Loucy (cell line): ENCODE data around the gene RNF113B.

Experiments used
- H2AFZ ChIP-seq: fragments of 200-600 bp; sonication (generic); 2 replicates; pipeline ENCODE4 v1.6.0; 2016; ENCODE audit warnings: antibody characterized with exemption, mild to moderate bottlenecking, low read length, moderate library complexity
- H3F3A ChIP-seq: fragments of 200-600 bp; 2 replicates; pipeline ENCODE4 v1.6.0; 2016; ENCODE audit warnings: antibody characterized with exemption, low read depth, mild to moderate bottlenecking
- H3K27me3 ChIP-seq: fragments of 200-600 bp; sonication (generic); 2 replicates; pipeline ENCODE4 v1.6.1; 2014; ENCODE audit warnings: low read length, mild to moderate bottlenecking; ENCODE audit not compliant: insufficient read depth, poor library complexity, severe bottlenecking
- H3K36me3 ChIP-seq: fragments of 200-600 bp; sonication (generic); 2 replicates; pipeline ENCODE4 v1.6.1; 2016; ENCODE audit warnings: low read length; ENCODE audit not compliant: insufficient read depth
- H3K4me1 ChIP-seq: fragments of 200-600 bp; sonication (generic); 2 replicates; pipeline ENCODE4 v1.5.1; 2014; ENCODE audit warnings: low read length, mild to moderate bottlenecking; ENCODE audit not compliant: insufficient read depth, poor library complexity, severe bottlenecking
- H3K4me2 ChIP-seq: fragments of 200-600 bp; sonication (generic); 2 replicates; pipeline ENCODE4 v1.6.0; 2014; ENCODE audit warnings: antibody characterized with exemption, low read length, low read depth, mild to moderate bottlenecking; ENCODE audit not compliant: poor library complexity, severe bottlenecking
- H3K4me3 ChIP-seq: fragments of 200-600 bp; sonication (generic); 2 replicates; pipeline ENCODE4 v1.5.1; 2014; ENCODE audit warnings: low read length, mild to moderate bottlenecking, mixed read lengths; ENCODE audit not compliant: poor library complexity, severe bottlenecking
- H3K79me2 ChIP-seq: fragments of 200-600 bp; sonication (generic); 2 replicates; pipeline ENCODE4 v1.6.1; 2014; ENCODE audit warnings: low read length; ENCODE audit not compliant: insufficient read depth
- H3K9ac ChIP-seq: fragments of 200-600 bp; sonication (generic); 2 replicates; pipeline ENCODE4 v1.6.0; 2014; ENCODE audit warnings: mild to moderate bottlenecking, low read depth, low read length, moderate library complexity; ENCODE audit not compliant: poor library complexity, severe bottlenecking
- H3K9me2 ChIP-seq: fragments of 200-600 bp; sonication (generic); replicated peaks from 2 replicates; pipeline ENCODE4 v1.6.1; 2016; ENCODE audit warnings: low read depth, low read length, mixed read lengths
- H3K9me3 ChIP-seq: fragments of 200-600 bp; sonication (generic); 2 replicates; pipeline ENCODE4 v1.6.1; 2014; ENCODE audit warnings: mild to moderate bottlenecking, antibody characterized with exemption, low read length, low read depth; ENCODE audit not compliant: insufficient read depth
- H4K20me1 ChIP-seq: fragments of 200-600 bp; sonication (generic); 2 replicates; pipeline ENCODE4 v1.6.0; 2014; ENCODE audit warnings: antibody characterized with exemption, low read length, mild to moderate bottlenecking; ENCODE audit not compliant: insufficient read depth, poor library complexity, severe bottlenecking
- EZH2phosphoT487 ChIP-seq: fragments of 200-600 bp; IDR thresholded peaks from 2 replicates; pipeline ENCODE4 v1.6.1; 2018; ENCODE audit warnings: antibody characterized with exemption, mild to moderate bottlenecking, moderate library complexity, borderline replicate concordance
- TF ChIP-seq, protein P1 (sequence below): fragments of 200-600 bp; sonication (generic); conservative IDR thresholded peaks from 2 replicates; pipeline ENCODE4 v1.5.1; 2014; ENCODE audit warnings: mild to moderate bottlenecking, antibody characterized with exemption, low read length

The RNF113B gene

DNA sequence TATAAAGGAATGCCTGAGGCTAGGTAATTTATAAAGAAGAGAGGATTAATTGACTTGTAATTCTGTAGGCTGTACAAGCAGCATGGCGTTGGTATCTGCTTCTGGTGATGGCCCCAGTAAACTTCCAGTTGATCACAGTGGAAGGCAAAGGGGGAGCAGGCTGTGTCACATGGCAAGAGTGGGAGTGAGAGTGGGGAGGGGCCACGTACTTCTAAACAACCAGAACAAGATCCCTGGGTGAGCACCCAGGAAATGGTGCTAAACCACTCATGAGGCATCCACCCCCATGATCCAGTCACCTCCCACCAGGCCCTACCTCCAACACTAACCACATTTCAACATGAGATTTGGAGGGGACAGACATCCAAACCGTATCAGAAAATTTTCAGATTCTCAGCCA lies 3.0 kb upstream of the RNF113B start:
- Histone ChIP-seq H3K4me3 (no peak overlapping the region), H3K4me2 (no peak overlapping the region), H3K9ac (no peak overlapping the region), H3K4me1 (no peaks in the 10 kb centered on the region), H4K20me1 (no peaks in the 10 kb centered on the region), H3K9me2 (no peaks in the 10 kb centered on the region), H3K9me3 (no peaks in the 10 kb centered on the region), H2AFZ (no peak overlapping the region), H3K79me2 (no peaks in the 10 kb centered on the region), H3K27me3 (no peaks in the 10 kb centered on the region), H3K36me3 (no peaks in the 10 kb centered on the region), H3F3A (no peaks in the 10 kb centered on the region)
- TF ChIP-seq, protein P1, sequence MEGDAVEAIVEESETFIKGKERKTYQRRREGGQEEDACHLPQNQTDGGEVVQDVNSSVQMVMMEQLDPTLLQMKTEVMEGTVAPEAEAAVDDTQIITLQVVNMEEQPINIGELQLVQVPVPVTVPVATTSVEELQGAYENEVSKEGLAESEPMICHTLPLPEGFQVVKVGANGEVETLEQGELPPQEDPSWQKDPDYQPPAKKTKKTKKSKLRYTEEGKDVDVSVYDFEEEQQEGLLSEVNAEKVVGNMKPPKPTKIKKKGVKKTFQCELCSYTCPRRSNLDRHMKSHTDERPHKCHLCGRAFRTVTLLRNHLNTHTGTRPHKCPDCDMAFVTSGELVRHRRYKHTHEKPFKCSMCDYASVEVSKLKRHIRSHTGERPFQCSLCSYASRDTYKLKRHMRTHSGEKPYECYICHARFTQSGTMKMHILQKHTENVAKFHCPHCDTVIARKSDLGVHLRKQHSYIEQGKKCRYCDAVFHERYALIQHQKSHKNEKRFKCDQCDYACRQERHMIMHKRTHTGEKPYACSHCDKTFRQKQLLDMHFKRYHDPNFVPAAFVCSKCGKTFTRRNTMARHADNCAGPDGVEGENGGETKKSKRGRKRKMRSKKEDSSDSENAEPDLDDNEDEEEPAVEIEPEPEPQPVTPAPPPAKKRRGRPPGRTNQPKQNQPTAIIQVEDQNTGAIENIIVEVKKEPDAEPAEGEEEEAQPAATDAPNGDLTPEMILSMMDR: no peak
- TF ChIP-seq EZH2phosphoT487: no peak

DNA sequence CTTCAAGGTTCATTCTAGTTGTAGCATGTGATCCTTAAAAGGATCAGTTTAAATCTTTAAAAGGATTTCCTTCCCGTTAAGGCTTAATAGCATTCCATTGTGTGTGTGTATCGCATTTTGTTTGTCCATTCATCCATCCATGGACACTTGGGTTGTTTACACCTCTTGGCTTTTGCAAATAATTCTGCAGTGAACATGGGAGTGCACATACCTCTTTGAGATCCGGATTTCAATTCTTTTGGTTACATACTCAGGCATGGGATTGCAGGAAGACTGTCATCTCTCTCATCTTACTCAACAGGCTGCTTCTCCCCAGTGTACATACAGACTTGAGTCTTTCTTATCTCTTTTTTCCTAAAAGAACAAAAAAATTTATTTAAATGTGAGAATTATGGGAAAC lies 1.2 kb downstream of the RNF113B start:
- Histone ChIP-seq H4K20me1 (no peaks in the 10 kb centered on the region), H3K27me3 (no peaks in the 10 kb centered on the region), H3K79me2 (no peaks in the 10 kb centered on the region), H3K4me2 (no peak overlapping the region), H3K36me3 (no peaks in the 10 kb centered on the region), H2AFZ (no peak overlapping the region), H3K9me2 (no peaks in the 10 kb centered on the region), H3K9ac (no peak overlapping the region), H3K9me3 (no peaks in the 10 kb centered on the region), H3K4me1 (no peaks in the 10 kb centered on the region), H3F3A (no peaks in the 10 kb centered on the region), H3K4me3 (no peak overlapping the region)
- no peak for TF ChIP-seq EZH2phosphoT487
- TF ChIP-seq, protein P1: no peak

- Histone ChIP-seq H3F3A (no peaks in the 10 kb centered on the region), H3K79me2 (no peaks in the 10 kb centered on the region), H3K36me3 (no peaks in the 10 kb centered on the region), H2AFZ (no peak overlapping the region), H4K20me1 (no peaks in the 10 kb centered on the region), H3K9ac (no peak overlapping the region), H3K4me2 (no peak overlapping the region), H3K4me3 (no peak overlapping the region), H3K4me1 (no peaks in the 10 kb centered on the region), H3K9me3 (no peaks in the 10 kb centered on the region), H3K27me3 (no peaks in the 10 kb centered on the region), H3K9me2 (no peaks in the 10 kb centered on the region)
- TF ChIP-seq EZH2phosphoT487: no peak
- TF ChIP-seq, protein P1: no peak
These were observed 2.0 kb downstream of the RNF113B start for GRCh38 chr13:98175043-98175442.
